Thyroid gland (tissue), 4 donors: ENCODE measurements around the gene PIP4K2A.

Experiments used
- POLR2A ChIP-seq, 2 donors: fragments of 450-650 bp; IDR thresholded peaks; one replicate each; pipeline ENCODE4 v1.6.1; 2017; ENCODE audit warnings: antibody characterized with exemption in 2 of 2, mild to moderate bottlenecking in 2 of 2, moderate library complexity in 1 of 2
- TF ChIP-seq, protein P1 (sequence below), 6 experiments: fragments of 200-600 bp in 3 of 6; fragments of 450-650 bp in 3 of 6; sonication (generic) in 3 of 6; IDR thresholded peaks; one replicate each; pipeline ENCODE4 v1.5.1; 2016 to 2019; ENCODE audit warnings: antibody characterized with exemption in 6 of 6, mild to moderate bottlenecking in 2 of 6, inconsistent platforms in 1 of 6, moderate library complexity in 1 of 6

DNA sequence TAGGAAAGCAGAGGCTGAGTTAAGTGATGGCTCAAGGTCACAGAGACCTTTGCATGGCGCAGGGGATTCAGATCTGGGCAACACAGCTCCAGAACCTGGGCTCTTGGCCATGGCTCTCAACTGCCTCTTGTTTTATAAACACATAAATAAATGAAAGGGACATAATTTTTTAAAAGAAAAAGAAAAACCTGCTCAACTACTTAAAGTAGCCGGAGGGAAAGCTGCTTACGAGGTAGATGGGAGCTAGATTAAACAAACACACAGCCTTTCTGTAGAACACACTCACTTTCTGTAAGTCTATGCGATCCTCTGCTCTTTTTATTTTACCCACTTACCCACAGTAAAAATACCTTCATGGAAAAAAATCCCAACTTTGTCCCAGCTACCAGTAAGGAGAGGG lies 81.3 kb downstream of the PIP4K2A start:
- TF ChIP-seq POLR2A (IDR thresholded peaks at IDR 0.05), result no peak
- TF ChIP-seq, protein P1, sequence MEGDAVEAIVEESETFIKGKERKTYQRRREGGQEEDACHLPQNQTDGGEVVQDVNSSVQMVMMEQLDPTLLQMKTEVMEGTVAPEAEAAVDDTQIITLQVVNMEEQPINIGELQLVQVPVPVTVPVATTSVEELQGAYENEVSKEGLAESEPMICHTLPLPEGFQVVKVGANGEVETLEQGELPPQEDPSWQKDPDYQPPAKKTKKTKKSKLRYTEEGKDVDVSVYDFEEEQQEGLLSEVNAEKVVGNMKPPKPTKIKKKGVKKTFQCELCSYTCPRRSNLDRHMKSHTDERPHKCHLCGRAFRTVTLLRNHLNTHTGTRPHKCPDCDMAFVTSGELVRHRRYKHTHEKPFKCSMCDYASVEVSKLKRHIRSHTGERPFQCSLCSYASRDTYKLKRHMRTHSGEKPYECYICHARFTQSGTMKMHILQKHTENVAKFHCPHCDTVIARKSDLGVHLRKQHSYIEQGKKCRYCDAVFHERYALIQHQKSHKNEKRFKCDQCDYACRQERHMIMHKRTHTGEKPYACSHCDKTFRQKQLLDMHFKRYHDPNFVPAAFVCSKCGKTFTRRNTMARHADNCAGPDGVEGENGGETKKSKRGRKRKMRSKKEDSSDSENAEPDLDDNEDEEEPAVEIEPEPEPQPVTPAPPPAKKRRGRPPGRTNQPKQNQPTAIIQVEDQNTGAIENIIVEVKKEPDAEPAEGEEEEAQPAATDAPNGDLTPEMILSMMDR (IDR thresholded peaks at IDR 0.05), result no peak
